Measurements from ENCODE around the gene COA8. TPM values are rescaled to one million over a fixed set of nuclear protein-coding genes. Genes with fewer than 3 reads are reported as not detected.
"Not testable (repeated sequence)": the region's sequence is repeated elsewhere in the genome, so short reads cannot be mapped to it uniquely, and the experiment has no call there.

Gene COA8
- total RNA-seq, 1 experiment from 2014 or later = 37.2 TPM

DNA sequence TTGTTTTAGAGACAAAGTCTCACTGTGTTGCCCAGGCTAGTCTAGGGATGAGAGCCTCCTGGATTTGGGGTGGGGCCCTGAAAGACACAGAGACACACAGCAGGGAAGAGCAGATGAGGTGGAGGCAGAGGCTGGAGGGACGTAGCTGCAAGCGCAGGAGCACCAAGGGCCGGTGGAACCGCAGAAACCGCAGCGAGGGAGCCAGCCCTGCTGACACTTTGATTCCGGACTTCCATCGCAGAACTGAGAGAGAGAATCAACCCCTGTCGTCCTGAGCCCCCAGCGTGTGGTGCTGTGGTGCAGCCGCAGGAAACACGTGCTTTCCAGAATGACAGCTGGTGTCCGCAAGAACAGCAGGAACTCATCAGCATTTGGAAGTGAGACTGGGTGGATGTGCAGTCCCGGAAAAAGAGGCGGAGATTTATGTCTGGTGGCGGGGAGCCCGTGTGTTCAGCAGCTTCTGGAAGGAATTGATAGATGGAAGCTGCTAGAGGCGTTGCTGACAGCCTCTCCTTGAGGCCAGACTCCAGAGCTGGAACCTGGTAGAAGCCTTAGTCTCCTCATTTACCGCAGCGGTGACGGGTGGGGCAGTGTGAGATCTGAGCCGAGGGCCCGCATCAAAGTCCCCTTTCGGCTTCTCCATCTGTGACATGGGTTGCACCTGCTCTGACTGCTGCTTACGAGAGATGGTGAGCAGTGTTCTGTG lies 44.4 kb downstream of the COA8 start:
- intact Hi-C loops (cut with micrococcal nuclease; ENCODE audit: unreplicated experiment) = no loop called here
- DNase-seq = peak; percentile 34
- Mint-ChIP-seq H3K27ac (ENCODE audit: unreplicated experiment) (peak overlapping the region; percentile 16), H3K4me1 (ENCODE audit: low read depth, unreplicated experiment) (peaks cover 9% of the 10 kb centered on the region), H3K27me3 (ENCODE audit: unreplicated experiment) (peaks cover 12% of the 10 kb centered on the region), H3K4me3 (ENCODE audit: low read depth, unreplicated experiment) (peak overlapping the region; percentile 40), H3K36me3 (ENCODE audit: insufficient read depth, unreplicated experiment) (peaks cover 18% of the 10 kb centered on the region), H3K9me3 (ENCODE audit: low read depth, unreplicated experiment) (peaks cover 2% of the 10 kb centered on the region)
- CTCF ChIA-PET = interaction anchor here (1.3 kb wide), 1 partner anchor 13 kb away, joined by 4 read pairs; no protein-coding TSS in a partner anchor
- BruUV-seq (replicated peaks) = no TSS peak
- TF ChIP-seq, protein P1, sequence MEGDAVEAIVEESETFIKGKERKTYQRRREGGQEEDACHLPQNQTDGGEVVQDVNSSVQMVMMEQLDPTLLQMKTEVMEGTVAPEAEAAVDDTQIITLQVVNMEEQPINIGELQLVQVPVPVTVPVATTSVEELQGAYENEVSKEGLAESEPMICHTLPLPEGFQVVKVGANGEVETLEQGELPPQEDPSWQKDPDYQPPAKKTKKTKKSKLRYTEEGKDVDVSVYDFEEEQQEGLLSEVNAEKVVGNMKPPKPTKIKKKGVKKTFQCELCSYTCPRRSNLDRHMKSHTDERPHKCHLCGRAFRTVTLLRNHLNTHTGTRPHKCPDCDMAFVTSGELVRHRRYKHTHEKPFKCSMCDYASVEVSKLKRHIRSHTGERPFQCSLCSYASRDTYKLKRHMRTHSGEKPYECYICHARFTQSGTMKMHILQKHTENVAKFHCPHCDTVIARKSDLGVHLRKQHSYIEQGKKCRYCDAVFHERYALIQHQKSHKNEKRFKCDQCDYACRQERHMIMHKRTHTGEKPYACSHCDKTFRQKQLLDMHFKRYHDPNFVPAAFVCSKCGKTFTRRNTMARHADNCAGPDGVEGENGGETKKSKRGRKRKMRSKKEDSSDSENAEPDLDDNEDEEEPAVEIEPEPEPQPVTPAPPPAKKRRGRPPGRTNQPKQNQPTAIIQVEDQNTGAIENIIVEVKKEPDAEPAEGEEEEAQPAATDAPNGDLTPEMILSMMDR (IDR thresholded peaks at IDR 0.05; ENCODE audit: unreplicated experiment) = no peak

DNA sequence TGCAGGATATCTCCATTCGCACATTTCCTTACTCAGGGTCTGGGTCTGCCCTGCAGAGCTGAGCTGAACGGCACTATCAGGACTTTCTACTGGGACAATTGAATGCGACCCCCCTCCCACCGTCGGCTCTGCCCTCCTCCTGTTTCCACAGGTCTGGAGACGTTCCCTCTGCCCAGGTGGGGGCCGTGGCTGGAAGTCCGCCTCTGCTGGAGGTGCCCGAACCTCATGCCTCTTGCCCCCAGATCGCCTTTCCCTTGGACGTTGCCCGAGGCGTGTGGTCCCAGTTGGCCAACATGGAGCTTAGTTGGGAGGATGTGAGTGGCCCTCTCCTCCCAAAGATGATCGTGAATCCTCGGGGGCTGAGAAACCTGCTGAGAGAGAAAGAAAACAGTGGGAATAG lies 45.1 kb downstream of the COA8 start:
- Mint-ChIP-seq H3K4me3 (ENCODE audit: low read depth, unreplicated experiment) (peak overlapping the region; percentile 40), H3K4me1 (ENCODE audit: low read depth, unreplicated experiment) (peaks cover 9% of the 10 kb centered on the region)
- no TSS peak for BruUV-seq (replicated peaks)

DNA sequence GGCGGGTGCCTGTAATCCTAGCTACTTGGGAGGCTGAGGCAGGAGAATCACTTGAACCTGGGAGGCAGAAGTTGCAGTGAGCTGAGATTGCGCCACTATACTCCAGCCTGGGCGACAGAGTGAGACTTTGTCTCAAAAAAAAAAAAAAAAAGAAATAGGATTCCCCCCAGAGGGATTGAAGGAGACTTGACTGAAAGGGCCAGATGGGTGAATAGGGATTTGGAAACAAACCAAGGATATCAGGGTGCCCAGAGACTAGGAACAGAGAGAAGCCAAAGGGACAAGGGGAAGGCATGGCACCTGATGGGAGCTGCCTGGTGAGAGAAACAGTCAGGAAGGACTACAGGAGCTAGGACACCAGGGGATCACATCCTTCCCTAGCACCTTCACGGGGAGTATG lies 46.3 kb downstream of the COA8 start:
- BruUV-seq (replicated peaks); DNase-seq; H3K4me3 Mint-ChIP-seq (ENCODE audit: low read depth, unreplicated experiment); H3K9me3 Mint-ChIP-seq (ENCODE audit: low read depth, unreplicated experiment); H3K4me1 Mint-ChIP-seq (ENCODE audit: low read depth, unreplicated experiment); CTCF ChIA-PET; intact Hi-C loops (cut with micrococcal nuclease; ENCODE audit: unreplicated experiment); H3K27ac Mint-ChIP-seq (ENCODE audit: unreplicated experiment): not testable (repeated sequence)
- Mint-ChIP-seq H3K36me3 (ENCODE audit: insufficient read depth, unreplicated experiment) (peaks cover 18% of the 10 kb centered on the region), H3K27me3 (ENCODE audit: unreplicated experiment) (peaks cover 12% of the 10 kb centered on the region)

More for the DNA sequence above, 45.1 kb downstream of the COA8 start:
- intact Hi-C loops (cut with micrococcal nuclease; ENCODE audit: unreplicated experiment) = no loop called here
- CTCF ChIA-PET = interaction anchor here (1.3 kb wide), 1 partner anchor 14 kb away, joined by 4 read pairs; no protein-coding TSS in a partner anchor
- no peak overlapping the region for H3K27ac Mint-ChIP-seq (ENCODE audit: unreplicated experiment)
- H3K9me3 Mint-ChIP-seq (ENCODE audit: low read depth, unreplicated experiment) = peaks cover 2% of the 10 kb centered on the region
- peaks cover 12% of the 10 kb centered on the region for H3K27me3 Mint-ChIP-seq (ENCODE audit: unreplicated experiment)
- TF ChIP-seq, protein P1 (IDR thresholded peaks at IDR 0.05; ENCODE audit: unreplicated experiment) = no peak
- H3K36me3 Mint-ChIP-seq (ENCODE audit: insufficient read depth, unreplicated experiment) = peaks cover 18% of the 10 kb centered on the region
- no peak for DNase-seq

- peaks cover 12% of the 10 kb centered on the region for H3K27me3 Mint-ChIP-seq (ENCODE audit: unreplicated experiment)
- CTCF ChIA-PET = no interaction called here
- intact Hi-C loops (cut with micrococcal nuclease; ENCODE audit: unreplicated experiment) = no loop called here
- no peak overlapping the region for H3K4me3 Mint-ChIP-seq (ENCODE audit: low read depth, unreplicated experiment)
- peaks cover 18% of the 10 kb centered on the region for H3K36me3 Mint-ChIP-seq (ENCODE audit: insufficient read depth, unreplicated experiment)
- H3K9me3 Mint-ChIP-seq (ENCODE audit: low read depth, unreplicated experiment) = peaks cover 2% of the 10 kb centered on the region
- TF ChIP-seq, protein P1 (IDR thresholded peaks at IDR 0.05; ENCODE audit: unreplicated experiment) = no peak
- H3K27ac Mint-ChIP-seq (ENCODE audit: unreplicated experiment) = no peak overlapping the region
- no TSS peak for BruUV-seq (replicated peaks)
- no peak for DNase-seq
- H3K4me1 Mint-ChIP-seq (ENCODE audit: low read depth, unreplicated experiment) = peaks cover 9% of the 10 kb centered on the region
Observed at GRCh38 chr14:103611215-103611614, 48.5 kb downstream of the COA8 start.

DNA sequence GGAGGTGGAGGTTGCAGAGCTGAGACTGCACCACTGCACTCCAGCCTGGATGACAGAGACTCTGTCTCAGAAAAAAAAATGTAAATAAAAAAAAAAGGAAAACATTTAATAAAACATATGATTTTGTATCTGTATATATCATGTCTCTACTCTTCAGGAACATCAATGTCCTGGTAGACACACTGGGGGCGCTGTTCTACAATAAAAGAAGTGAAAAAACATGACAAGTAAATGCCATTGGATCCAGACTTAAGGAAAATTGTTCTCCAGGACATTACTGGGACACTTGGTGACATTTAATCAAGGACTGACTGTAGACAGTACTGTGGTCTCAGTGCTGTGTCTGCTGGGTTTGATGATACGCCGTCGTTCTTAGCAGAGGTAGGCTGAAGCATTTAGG lies 50.8 kb downstream of the COA8 start:
- H3K4me3 Mint-ChIP-seq (ENCODE audit: low read depth, unreplicated experiment) = no peak overlapping the region

More for the DNA sequence above, 50.8 kb downstream of the COA8 start:
- no peaks in the 10 kb centered on the region for H3K4me1 Mint-ChIP-seq (ENCODE audit: low read depth, unreplicated experiment)
- no TSS peak for BruUV-seq (replicated peaks)
- TF ChIP-seq, protein P1 (IDR thresholded peaks at IDR 0.05; ENCODE audit: unreplicated experiment) = no peak
- no peak for DNase-seq
- intact Hi-C loops (cut with micrococcal nuclease; ENCODE audit: unreplicated experiment) = no loop called here
- H3K9me3 Mint-ChIP-seq (ENCODE audit: low read depth, unreplicated experiment) = peaks cover 2% of the 10 kb centered on the region
- no peak overlapping the region for H3K27ac Mint-ChIP-seq (ENCODE audit: unreplicated experiment)
- H3K27me3 Mint-ChIP-seq (ENCODE audit: unreplicated experiment) = no peaks in the 10 kb centered on the region
- peaks cover 14% of the 10 kb centered on the region for H3K36me3 Mint-ChIP-seq (ENCODE audit: insufficient read depth, unreplicated experiment)
- CTCF ChIA-PET = no interaction called here
